ENCODE data around the gene ERAS.
"Not testable (repeated sequence)": the region's sequence is repeated elsewhere in the genome, so short reads cannot be mapped to it uniquely, and the experiment has no call there.

The ERAS gene

DNA sequence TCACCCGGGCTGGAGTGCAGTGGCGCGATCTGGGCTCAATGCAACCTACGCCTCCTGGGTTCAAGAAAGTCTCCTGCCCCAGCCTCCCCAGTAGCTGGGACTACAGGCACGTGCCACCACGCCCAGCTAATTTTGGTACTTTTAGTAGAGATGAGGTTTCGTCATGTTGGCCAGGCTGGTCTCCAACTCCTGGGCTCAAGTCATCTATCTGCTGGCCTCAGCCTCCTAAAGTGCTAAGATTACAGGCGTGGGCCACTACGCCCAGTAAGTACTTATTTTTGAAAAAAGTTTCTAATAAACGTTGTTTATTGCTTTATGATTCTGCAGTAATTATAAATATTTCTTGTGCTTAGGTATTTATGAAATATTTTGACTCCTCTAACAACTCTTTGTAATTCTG is 13.4 kb downstream of the ERAS start:
- TF ChIP-seq, protein P1, sequence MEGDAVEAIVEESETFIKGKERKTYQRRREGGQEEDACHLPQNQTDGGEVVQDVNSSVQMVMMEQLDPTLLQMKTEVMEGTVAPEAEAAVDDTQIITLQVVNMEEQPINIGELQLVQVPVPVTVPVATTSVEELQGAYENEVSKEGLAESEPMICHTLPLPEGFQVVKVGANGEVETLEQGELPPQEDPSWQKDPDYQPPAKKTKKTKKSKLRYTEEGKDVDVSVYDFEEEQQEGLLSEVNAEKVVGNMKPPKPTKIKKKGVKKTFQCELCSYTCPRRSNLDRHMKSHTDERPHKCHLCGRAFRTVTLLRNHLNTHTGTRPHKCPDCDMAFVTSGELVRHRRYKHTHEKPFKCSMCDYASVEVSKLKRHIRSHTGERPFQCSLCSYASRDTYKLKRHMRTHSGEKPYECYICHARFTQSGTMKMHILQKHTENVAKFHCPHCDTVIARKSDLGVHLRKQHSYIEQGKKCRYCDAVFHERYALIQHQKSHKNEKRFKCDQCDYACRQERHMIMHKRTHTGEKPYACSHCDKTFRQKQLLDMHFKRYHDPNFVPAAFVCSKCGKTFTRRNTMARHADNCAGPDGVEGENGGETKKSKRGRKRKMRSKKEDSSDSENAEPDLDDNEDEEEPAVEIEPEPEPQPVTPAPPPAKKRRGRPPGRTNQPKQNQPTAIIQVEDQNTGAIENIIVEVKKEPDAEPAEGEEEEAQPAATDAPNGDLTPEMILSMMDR (IDR thresholded peaks at IDR 0.05; ENCODE audit: unreplicated experiment in 3 of 3), result no peak
- Mint-ChIP-seq H3K27ac (no peak overlapping the region), H3K4me3 (no peak overlapping the region), H3K27me3 (ENCODE audit: low read depth) (peaks cover 27% of the 10 kb centered on the region), H3K36me3 (ENCODE audit: low read depth) (peaks cover 3% of the 10 kb centered on the region), H3K4me1 (peaks cover 2% of the 10 kb centered on the region), H3K9me3 (peaks cover 15% of the 10 kb centered on the region)

DNA sequence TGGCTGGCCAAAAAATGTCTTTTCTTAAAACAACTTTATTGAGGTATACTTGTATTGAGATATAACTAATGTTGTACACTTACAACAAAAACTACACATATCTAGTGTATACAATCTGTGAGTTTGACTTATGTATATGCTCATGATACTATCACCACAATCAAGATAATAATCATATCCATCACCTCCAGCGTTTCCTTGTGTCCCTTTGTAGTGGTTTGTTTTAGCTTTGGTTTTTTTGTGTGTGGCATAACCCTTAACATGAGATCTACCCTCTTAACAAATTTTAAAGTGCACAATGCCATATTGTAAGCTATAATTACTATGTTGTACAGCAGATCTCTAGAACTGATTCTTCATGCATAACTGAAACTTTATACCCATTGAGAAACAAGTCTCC is 22.5 kb downstream of the ERAS start:
- H3K27ac Mint-ChIP-seq, result no peak overlapping the region
- H3K27me3 Mint-ChIP-seq (ENCODE audit: low read depth), result peaks cover 11% of the 10 kb centered on the region
- no peaks in the 10 kb centered on the region for H3K4me1 Mint-ChIP-seq
- TF ChIP-seq, protein P1 (IDR thresholded peaks at IDR 0.05; ENCODE audit: unreplicated experiment in 3 of 3), result no peak
- H3K36me3 Mint-ChIP-seq (ENCODE audit: low read depth), result peaks cover under 1% of the 10 kb centered on the region
- H3K4me3 Mint-ChIP-seq, result no peak overlapping the region
- H3K9me3 Mint-ChIP-seq, result peaks cover 20% of the 10 kb centered on the region

DNA sequence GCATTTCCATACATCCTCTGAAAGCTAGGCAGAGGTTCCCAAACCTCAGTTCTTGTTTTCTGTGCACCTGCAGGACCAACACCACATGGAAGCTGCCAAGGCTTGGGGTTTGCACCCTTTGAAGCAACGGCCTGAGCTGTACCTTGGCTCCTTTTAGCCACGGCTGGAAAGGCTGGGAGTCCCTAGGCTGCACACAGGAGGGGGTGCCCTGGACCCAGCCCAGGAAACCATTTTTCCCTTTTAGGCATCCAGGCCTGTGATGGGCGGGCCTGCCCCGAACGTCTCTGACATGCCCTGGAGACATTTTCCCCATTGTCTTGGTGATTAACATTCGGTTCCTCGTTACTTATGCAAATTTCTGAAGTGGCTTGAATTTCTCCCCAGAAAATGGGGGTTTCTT is 26.5 kb downstream of the ERAS start:
- Mint-ChIP-seq H3K27me3 (ENCODE audit: low read depth) (peaks cover 7% of the 10 kb centered on the region), H3K4me3 (no peak overlapping the region), H3K36me3 (ENCODE audit: low read depth) (no peaks in the 10 kb centered on the region), H3K9me3 (peaks cover 24% of the 10 kb centered on the region), H3K27ac (no peak overlapping the region), H3K4me1 (no peaks in the 10 kb centered on the region)
- TF ChIP-seq, protein P1 (IDR thresholded peaks at IDR 0.05; ENCODE audit: unreplicated experiment in 3 of 3), result no peak

DNA sequence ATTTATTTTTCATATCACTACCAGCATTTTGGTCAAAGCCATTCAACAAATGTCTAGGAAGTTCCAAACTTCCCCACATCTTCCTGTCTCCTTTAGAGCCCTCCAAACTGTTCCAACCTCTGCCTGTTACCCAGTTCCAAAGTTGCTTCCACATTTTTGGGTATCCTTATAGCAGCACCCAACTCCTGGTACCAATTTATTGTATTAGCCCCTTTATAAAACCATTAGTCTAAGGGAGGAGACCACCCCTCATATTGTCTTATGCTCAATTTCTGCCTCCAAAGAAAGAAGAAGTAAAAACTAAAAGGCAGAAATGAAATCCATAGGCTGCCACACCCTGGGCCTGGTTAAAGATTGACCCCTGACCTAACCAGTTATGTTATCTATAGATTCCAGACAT is 27.2 kb downstream of the ERAS start:
- not testable (repeated sequence) for H3K27ac Mint-ChIP-seq; H3K36me3 Mint-ChIP-seq (ENCODE audit: low read depth); H3K27me3 Mint-ChIP-seq (ENCODE audit: low read depth); H3K4me3 Mint-ChIP-seq; H3K4me1 Mint-ChIP-seq
- H3K9me3 Mint-ChIP-seq, result peaks cover 24% of the 10 kb centered on the region

DNA sequence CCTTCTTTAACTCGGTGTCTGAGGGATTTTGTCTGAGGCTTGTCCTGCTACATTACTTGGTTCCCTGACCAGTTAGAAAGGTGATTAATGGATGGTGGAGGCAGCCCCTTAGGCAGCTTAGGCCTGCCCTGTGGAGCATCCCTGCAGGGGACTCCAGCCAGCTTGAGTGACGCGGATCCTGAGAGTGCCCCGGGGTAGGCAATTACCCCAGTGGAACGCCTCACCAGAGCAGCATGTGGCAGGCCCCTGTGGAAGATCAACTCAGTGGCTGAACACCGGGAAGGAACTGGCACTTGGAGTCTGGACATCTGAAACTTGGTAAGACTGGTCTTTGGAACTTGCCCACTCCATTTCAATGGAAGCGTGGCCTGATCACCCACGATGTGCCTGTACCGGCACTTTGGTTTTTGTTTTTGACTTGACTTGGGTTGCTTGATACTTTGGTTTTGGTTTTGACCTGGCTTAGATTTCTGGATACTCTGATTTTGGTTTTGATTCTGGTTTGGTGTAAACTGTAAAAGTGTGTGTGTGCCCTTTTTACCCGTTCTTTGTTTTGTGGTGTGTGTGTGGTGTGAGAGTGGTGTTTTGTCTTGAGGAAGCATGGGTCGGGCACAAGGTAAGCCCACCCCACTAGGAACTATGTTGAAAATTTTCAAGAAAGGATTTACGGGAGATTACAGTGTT is 27.9 kb downstream of the ERAS start:
- H3K4me3 Mint-ChIP-seq; H3K27me3 Mint-ChIP-seq (ENCODE audit: low read depth); H3K27ac Mint-ChIP-seq; H3K36me3 Mint-ChIP-seq (ENCODE audit: low read depth); H3K4me1 Mint-ChIP-seq: not testable (repeated sequence)
- H3K9me3 Mint-ChIP-seq, result peaks cover 20% of the 10 kb centered on the region

DNA sequence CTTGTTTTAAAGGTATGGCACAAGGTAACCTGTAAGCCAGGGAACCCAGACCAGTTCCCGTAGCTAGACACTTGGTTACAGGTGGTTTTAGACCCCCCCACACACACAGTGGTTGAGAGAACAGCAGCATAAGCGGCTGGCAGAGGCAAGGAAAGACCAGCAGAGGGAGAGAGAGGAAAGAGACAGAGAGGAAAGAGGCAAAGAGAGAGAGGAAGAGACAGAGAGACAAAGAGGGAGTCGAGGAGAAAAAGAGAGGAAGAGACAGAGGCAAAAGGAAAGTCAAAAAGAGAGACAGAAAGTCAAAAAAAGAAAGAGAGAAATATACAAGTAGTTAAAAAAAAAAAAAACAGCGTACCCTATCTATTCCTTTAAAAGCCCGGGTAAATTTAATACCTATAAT is 28.6 kb downstream of the ERAS start:
- H3K27ac Mint-ChIP-seq, result no peak overlapping the region
- TF ChIP-seq, protein P1 (IDR thresholded peaks at IDR 0.05; ENCODE audit: unreplicated experiment in 3 of 3), result peak in 1 of 3 experiments; percentile 13
- H3K9me3 Mint-ChIP-seq, result peaks cover 18% of the 10 kb centered on the region
- peaks cover 3% of the 10 kb centered on the region for H3K27me3 Mint-ChIP-seq (ENCODE audit: low read depth)
- no peak overlapping the region for H3K4me3 Mint-ChIP-seq
- no peaks in the 10 kb centered on the region for H3K36me3 Mint-ChIP-seq (ENCODE audit: low read depth)
- H3K4me1 Mint-ChIP-seq, result no peaks in the 10 kb centered on the region

DNA sequence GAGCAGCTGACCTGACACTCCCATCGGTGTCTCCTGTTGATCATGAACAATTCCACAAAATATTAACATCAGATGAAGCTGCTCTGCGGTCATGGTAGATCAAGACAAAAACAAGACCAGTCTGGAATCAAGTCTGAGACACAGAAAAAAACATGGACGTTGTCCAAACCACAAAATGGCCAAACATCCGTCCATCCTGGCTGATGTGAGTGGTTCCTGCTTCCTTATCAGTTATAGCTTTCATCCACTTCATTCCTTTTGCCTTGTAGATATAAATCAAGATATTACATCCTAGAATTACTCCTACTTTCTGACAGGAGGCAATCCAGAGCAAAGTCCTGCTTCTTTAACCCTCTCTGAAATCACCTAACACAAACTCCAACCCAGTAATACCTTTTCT is 37.9 kb downstream of the ERAS start:
- peaks cover 6% of the 10 kb centered on the region for H3K9me3 Mint-ChIP-seq
- TF ChIP-seq, protein P1 (IDR thresholded peaks at IDR 0.05; ENCODE audit: unreplicated experiment in 3 of 3), result no peak
- no peak overlapping the region for H3K27ac Mint-ChIP-seq
- H3K4me1 Mint-ChIP-seq, result no peaks in the 10 kb centered on the region
- peaks cover 3% of the 10 kb centered on the region for H3K27me3 Mint-ChIP-seq (ENCODE audit: low read depth)
- no peak overlapping the region for H3K4me3 Mint-ChIP-seq
- no peaks in the 10 kb centered on the region for H3K36me3 Mint-ChIP-seq (ENCODE audit: low read depth)

DNA sequence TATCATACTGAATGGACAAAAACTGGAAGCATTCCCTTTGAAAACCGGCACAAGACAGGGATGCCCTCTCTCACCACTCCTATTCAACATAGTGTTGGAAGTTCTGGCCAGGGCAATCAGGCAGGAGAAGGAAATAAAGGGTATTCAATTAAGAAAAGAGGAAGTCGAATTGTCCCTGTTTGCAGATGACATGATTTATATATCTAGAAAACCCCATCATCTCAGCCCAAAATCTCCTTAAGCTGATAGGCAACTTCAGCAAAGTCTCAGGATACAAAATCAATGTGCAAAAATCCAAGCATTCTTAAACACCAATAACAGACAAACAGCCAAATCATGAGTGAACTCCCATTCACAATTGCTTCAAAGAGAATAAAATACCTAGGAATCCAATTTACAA is 45.7 kb downstream of the ERAS start:
- not testable (repeated sequence) for H3K27me3 Mint-ChIP-seq (ENCODE audit: low read depth); H3K9me3 Mint-ChIP-seq; H3K4me3 Mint-ChIP-seq; H3K27ac Mint-ChIP-seq; H3K4me1 Mint-ChIP-seq; H3K36me3 Mint-ChIP-seq (ENCODE audit: low read depth)

DNA sequence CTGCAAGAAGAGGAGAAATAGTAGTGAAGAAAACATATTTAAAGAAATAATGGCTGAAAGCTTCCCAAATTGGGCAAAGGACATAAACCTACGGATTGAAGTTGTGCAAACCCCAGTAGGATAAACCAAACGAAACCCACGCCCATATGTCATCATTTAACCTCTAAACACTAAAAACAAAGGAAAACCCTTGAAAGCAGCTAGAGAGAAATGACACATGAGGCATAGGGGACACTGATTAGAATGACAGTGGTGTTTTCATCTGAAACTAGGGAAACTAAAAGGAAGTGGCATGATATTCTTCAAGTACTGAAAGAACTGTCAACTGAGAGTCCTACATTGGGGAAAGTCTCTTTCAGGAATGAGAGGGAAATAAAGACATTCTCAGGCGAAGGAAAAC is 50.6 kb downstream of the ERAS start:
- not testable (repeated sequence) for H3K27me3 Mint-ChIP-seq (ENCODE audit: low read depth); H3K4me1 Mint-ChIP-seq; H3K4me3 Mint-ChIP-seq; H3K36me3 Mint-ChIP-seq (ENCODE audit: low read depth); H3K27ac Mint-ChIP-seq; H3K9me3 Mint-ChIP-seq
